Measurements from ENCODE around the gene CATSPERZ. TPM values are rescaled to one million over a fixed set of nuclear protein-coding genes. Genes with fewer than 3 reads are reported as not detected.

The CATSPERZ gene
- total and polyA plus RNA-seq, 2 of the 8 experiments (the other 6 are each of a cell fraction or from before 2014, with no cell fraction given), result 0.77 TPM; not detected in 1

- Histone ChIP-seq H3K27me3 (replicated peaks in 1 of 4; ENCODE audit: control insufficient read depth in 3 of 4, extremely low read depth in 1 of 4, insufficient read depth in 3 of 4, low read length in 3 of 4) (peaks cover 86 to 100% (median 97%) of the 10 kb centered on the region in 4 experiments), H3K9me3 (ENCODE audit: insufficient read depth in 2 of 2, low read depth in 1 of 2, low read length in 1 of 2) (no peaks in the 10 kb centered on the region; a peak in 1 of 4 replicates), H3K56ac (replicated peaks; ENCODE audit: insufficient read length, low read depth, low read length) (no peak overlapping the region), H2BK120ac (replicated peaks; ENCODE audit: low read depth, low read length) (no peak overlapping the region), H3K79me1 (ENCODE audit: low read depth, low read length) (no peaks in the 10 kb centered on the region), H2AK5ac (ENCODE audit: low read depth, low read length) (no peak overlapping the region), H3K79me2 (ENCODE audit: control insufficient read depth in 1 of 2, insufficient read depth in 2 of 2, low read length in 2 of 2) (no peaks in the 10 kb centered on the region), H3K18ac (ENCODE audit: extremely low read depth, low read length) (no peak overlapping the region), H3K4ac (replicated peaks; ENCODE audit: insufficient read length, low read depth, low read length) (no peak overlapping the region), H2BK20ac (ENCODE audit: low read length) (no peak overlapping the region), H3K4me1 (replicated peaks in 1 of 4; ENCODE audit: control insufficient read depth in 3 of 4, insufficient read depth in 4 of 4, low read length in 3 of 4) (peaks cover 0 to 32% (median 15%) of the 10 kb centered on the region in 4 experiments; a peak in 5 of 7 replicates), H3K27ac (ENCODE audit: low read depth, low read length) (no peak overlapping the region), H3K23me2 (ENCODE audit: low read depth, low read length) (peaks cover 12% of the 10 kb centered on the region; the same call in 1 of the 2 replicates), H3K4me2 (ENCODE audit: insufficient read depth in 1 of 2, low read depth in 2 of 2, low read length in 2 of 2) (no peak overlapping the region; a peak in 1 of 4 replicates), H2BK15ac (ENCODE audit: low read length) (no peak overlapping the region), H4K8ac (ENCODE audit: extremely low read depth, insufficient read depth, low read length) (no peak overlapping the region), H2AFZ (ENCODE audit: low read length) (no peak overlapping the region), H4K5ac (ENCODE audit: insufficient read length, low read depth, low read length) (no peak overlapping the region), H2BK12ac (ENCODE audit: low read depth, low read length) (no peak overlapping the region), H3K9ac (replicated peaks in 1 of 4; ENCODE audit: extremely low read depth in 1 of 4, low read depth in 3 of 4, low read length in 3 of 4) (no peak overlapping the region), H3K14ac (ENCODE audit: insufficient read length) (no peak overlapping the region), H4K20me1 (replicated peaks in 1 of 2; ENCODE audit: control insufficient read depth in 1 of 2, insufficient read depth in 2 of 2, low read length in 2 of 2) (peaks cover 0 to 17% of the 10 kb centered on the region in 2 experiments), H2BK5ac (ENCODE audit: low read depth, low read length) (no peak overlapping the region), H3K23ac (ENCODE audit: insufficient read length) (no peak overlapping the region), H3K4me3 (ENCODE audit: extremely low read depth in 1 of 4, insufficient read depth in 2 of 4, low read depth in 3 of 4, low read length in 4 of 4) (no peak overlapping the region), H3K36me3 (ENCODE audit: control insufficient read depth in 2 of 4, insufficient read depth in 4 of 4, low read length in 3 of 4) (peaks cover 0 to 9% (median 0%) of the 10 kb centered on the region in 4 experiments; a peak in 1 of 8 replicates), H4K91ac (replicated peaks; ENCODE audit: insufficient read length, low read length) (no peak overlapping the region)
- FAIRE-seq, result no peak
- ChIA-PET POLR2A (ENCODE audit: partially characterized antibody) (interaction anchor here (1.3 to 1.9 kb wide), 3 partner anchors 11 to 51 kb away, joined by 4 to 14 read pairs (median 4); partner anchors contain the start of genes BAD and GPR137), CTCF (ENCODE audit: partially characterized antibody) (interaction anchor here (1.0 to 2.6 kb wide), 5 partner anchors 11 to 280 kb away, joined by 3 to 10 read pairs (median 3); partner anchors contain the start of genes BAD, GPR137 and TRMT112)
- WGBS, 2 experiments (ENCODE audit: extremely low coverage in 1 of 2, insufficient coverage in 1 of 2, insufficient read length in 1 of 2, insufficient replicate concordance in 2 of 2, low coverage in 1 of 2, low lambda C conversion rate in 2 of 2, missing lambda C conversion rate in 1 of 2), result 67% methylated on average over 1 of the region's 1 CpG; no CpG with 5 or more reads in 1 of the 2 experiments
- DNase-seq (ENCODE audit: low read depth in 1 of 2, low spot score in 2 of 2), result no peak
- no peak for TF ChIP-seq POLR2A (IDR thresholded peaks at IDR 0.05; ENCODE audit: control extremely low read depth in 1 of 2, low read depth in 2 of 2, low read length in 2 of 2)
- no peak for TF ChIP-seq SAP30 (IDR thresholded peaks at IDR 0.05; ENCODE audit: insufficient read depth, insufficient replicate concordance, low read length)
- TF ChIP-seq CHD1 (IDR thresholded peaks at IDR 0.05; ENCODE audit: low read depth, low read length), result no peak
- no peak for TF ChIP-seq RBBP5 (IDR thresholded peaks at IDR 0.05; ENCODE audit: borderline replicate concordance, low read depth, low read length)
These were observed 3.9 kb upstream of the CATSPERZ start for GRCh38 chr11:64296236-64296635.
